HG03571 (cell line): ENCODE measurements around the gene NSD2.

ENCODE experiments used
- ATAC-seq: cut with Tn5 transposase; IDR thresholded peaks from one replicate; pipeline ENCODE4 v1.9.1; 2021; ENCODE audit not compliant: unreplicated experiment

The NSD2 gene

GRCh38 chr4:1982124-1983052 is 111.2 kb downstream of the NSD2 start:
- no peak for ATAC-seq

- no peak for ATAC-seq
Measured at GRCh38 chr4:1983053-1983845, 112.1 kb downstream of the NSD2 start.

- ATAC-seq = no peak
Measured at GRCh38 chr4:1983846-1984405, 112.7 kb downstream of the NSD2 start.

GRCh38 chr4:1984406-1985191 is 113.4 kb downstream of the NSD2 start:
- no peak for ATAC-seq

GRCh38 chr4:1985294-1985693 is 114.1 kb downstream of the NSD2 start:
- no peak for ATAC-seq

GRCh38 chr4:1985780-1986577 is 114.8 kb downstream of the NSD2 start:
- ATAC-seq = no peak

GRCh38 chr4:1986578-1987210 is 115.5 kb downstream of the NSD2 start:
- ATAC-seq = no peak

GRCh38 chr4:1987296-1987695 is 116.1 kb downstream of the NSD2 start:
- no peak for ATAC-seq

GRCh38 chr4:1987721-1988326 is 116.6 kb downstream of the NSD2 start:
- no peak for ATAC-seq

GRCh38 chr4:1988327-1988724 is 117.1 kb downstream of the NSD2 start:
- no peak for ATAC-seq

GRCh38 chr4:1989533-1990347 is 118.5 kb downstream of the NSD2 start:
- ATAC-seq = no peak

- no peak for ATAC-seq
Measured at GRCh38 chr4:1990348-1990645, 119.1 kb downstream of the NSD2 start.

GRCh38 chr4:1990676-1991075 is 119.5 kb downstream of the NSD2 start:
- ATAC-seq = no peak

- ATAC-seq = no peak
Measured at GRCh38 chr4:1991087-1991486, 119.9 kb downstream of the NSD2 start.

- ATAC-seq = no peak
Measured at GRCh38 chr4:1991596-1992434, 120.6 kb downstream of the NSD2 start.

- ATAC-seq = no peak
Measured at GRCh38 chr4:1992468-1993168, 121.4 kb downstream of the NSD2 start.

GRCh38 chr4:1993169-1993516 is 122.0 kb downstream of the NSD2 start:
- no peak for ATAC-seq
